IMR-90 (cell line): ENCODE results near the gene SURF2. TPM values are rescaled to one million over a fixed set of nuclear protein-coding genes. Genes with fewer than 3 reads are reported as not detected.

Experiments used
- ATAC-seq: fragments of 200-7000 bp; cut with Tn5 transposase; 2 replicates; pipeline ENCODE4 v1.9.1; 2020; ENCODE audit warnings: low read depth, mild to moderate bottlenecking, moderate library complexity
- BruUV-seq: library from RNA; stranded (reverse); fragments of 400-500 nt; replicated peaks from 2 replicates; lab custom pipeline; 2021; lab: Mats Ljungman, UMichigan
- CTCF ChIA-PET: fragments of 300-600 bp; formaldehyde crosslinking; extraction: SDS; loops from one replicate; lab custom pipeline; 2021; ENCODE audit warnings: antibody characterized with exemption; lab: Yijun Ruan, JAX
- POLR2A ChIA-PET: fragments of 300-600 bp; sonication (Branson Sonifier 250); formaldehyde crosslinking; loops from one replicate; lab custom pipeline; 2022; ENCODE audit warnings: antibody characterized with exemption; ENCODE audit not compliant: unreplicated experiment; lab: Charles Lee
- DNase-seq: peaks from one replicate; pipeline ENCODE4 v3.0.0; 2013
- H2AFZ ChIP-seq: replicated peaks from 2 replicates; pipeline ENCODE3; 2013; ENCODE audit warnings: low read length, mild to moderate bottlenecking; ENCODE audit not compliant: poor library complexity
- H2AK5ac ChIP-seq: 2 replicates; pipeline ENCODE4 v1.6.1; 2013; ENCODE audit warnings: low read depth, low read length, inconsistent platforms
- H2AK9ac ChIP-seq: replicated peaks from 2 replicates; pipeline ENCODE3; 2013; ENCODE audit warnings: mild to moderate bottlenecking, low read depth, low read length, moderate library complexity; ENCODE audit not compliant: poor library complexity
- H2BK120ac ChIP-seq: 2 replicates; pipeline ENCODE4 v1.6.1; 2013; ENCODE audit warnings: low read depth, low read length, inconsistent platforms
- H2BK15ac ChIP-seq: 3 replicates; pipeline ENCODE4 v1.6.1; 2013; ENCODE audit warnings: low read depth, low read length, inconsistent platforms
- H2BK20ac ChIP-seq: 2 replicates; pipeline ENCODE4 v1.6.1; 2013; ENCODE audit warnings: low read depth, mild to moderate bottlenecking, inconsistent platforms, low read length, moderate library complexity
- H2BK5ac ChIP-seq: 2 replicates; pipeline ENCODE4 v1.6.1; 2013; ENCODE audit warnings: mild to moderate bottlenecking, low read depth, low read length, inconsistent platforms; ENCODE audit not compliant: poor library complexity, severe bottlenecking
- H3K14ac ChIP-seq: replicated peaks from 2 replicates; pipeline ENCODE4 v1.6.1; 2013; ENCODE audit warnings: low read depth, low read length, inconsistent platforms
- H3K18ac ChIP-seq: 2 replicates; pipeline ENCODE4 v1.6.1; 2013; ENCODE audit warnings: low read depth, low read length, control low read depth
- H3K23ac ChIP-seq: 2 replicates; pipeline ENCODE4 v1.6.1; 2013; ENCODE audit warnings: low read depth, low read length, inconsistent platforms
- H3K27ac ChIP-seq: 2 replicates; pipeline ENCODE4 v1.5.1; 2013; ENCODE audit warnings: mild to moderate bottlenecking, control low read depth, low read length; ENCODE audit not compliant: insufficient read depth
- H3K27me3 ChIP-seq: 2 replicates; pipeline ENCODE4 v1.6.1; 2013; ENCODE audit warnings: low read length; ENCODE audit not compliant: control insufficient read depth, insufficient read depth
- H3K36me3 ChIP-seq: 2 replicates; pipeline ENCODE4 v1.6.1; 2013; ENCODE audit warnings: low read length, mixed read lengths; ENCODE audit not compliant: control insufficient read depth, insufficient read depth
- H3K4ac ChIP-seq: 2 replicates; pipeline ENCODE4 v1.6.1; 2013; ENCODE audit warnings: low read depth, low read length, inconsistent platforms
- H3K4me1 ChIP-seq: 2 replicates; pipeline ENCODE4 v1.6.1; 2013; ENCODE audit warnings: low read length, mixed read lengths; ENCODE audit not compliant: control insufficient read depth, insufficient read depth
- H3K4me2 ChIP-seq: 2 replicates; pipeline ENCODE4 v1.6.1; 2013; ENCODE audit warnings: low read depth, mild to moderate bottlenecking, control low read depth, low read length, moderate library complexity
- H3K4me3 ChIP-seq: 2 replicates; pipeline ENCODE4 v1.5.1; 2013; ENCODE audit warnings: low read depth, mild to moderate bottlenecking, control low read depth, low read length, moderate library complexity; ENCODE audit not compliant: insufficient read depth
- H3K56ac ChIP-seq: 2 replicates; pipeline ENCODE4 v1.6.1; 2013; ENCODE audit warnings: low read length, inconsistent platforms; ENCODE audit not compliant: insufficient read depth; ENCODE audit errors: extremely low read depth
- H3K79me1 ChIP-seq, 2 experiments: 2 replicates each; pipeline ENCODE4 v1.6.1; 2013; ENCODE audit warnings: low read length in 2 of 2, inconsistent platforms in 1 of 2, low read depth in 1 of 2
- H3K9ac ChIP-seq: 2 replicates; pipeline ENCODE4 v1.6.1; 2013; ENCODE audit warnings: low read depth, low read length, control low read depth
- H3K9me1 ChIP-seq: 2 replicates; pipeline ENCODE4 v1.6.1; 2013; ENCODE audit warnings: low read length, inconsistent platforms; ENCODE audit not compliant: insufficient read depth
- H3K9me3 ChIP-seq: 2 replicates; pipeline ENCODE4 v1.6.1; 2013; ENCODE audit warnings: low read length; ENCODE audit not compliant: control insufficient read depth, insufficient read depth
- H4K20me1 ChIP-seq: 2 replicates; pipeline ENCODE4 v1.6.1; 2013; ENCODE audit warnings: low read length, inconsistent platforms; ENCODE audit not compliant: insufficient read depth
- H4K5ac ChIP-seq: 2 replicates; pipeline ENCODE4 v1.6.1; 2013; ENCODE audit warnings: mild to moderate bottlenecking, low read depth, low read length, control low read depth
- H4K8ac ChIP-seq, 2 experiments: 2 replicates each; pipeline ENCODE4 v1.6.1; 2013; ENCODE audit warnings: low read depth in 2 of 2, low read length in 2 of 2, control low read depth in 1 of 2, inconsistent platforms in 1 of 2
- H4K91ac ChIP-seq: 2 replicates; pipeline ENCODE4 v1.6.1; 2013; ENCODE audit warnings: low read depth, low read length, inconsistent platforms; ENCODE audit not compliant: insufficient read depth
- BHLHE40 ChIP-seq: fragments of 150-350 bp; IDR thresholded peaks from 2 replicates; pipeline ENCODE4 v1.6.1; 2016; ENCODE audit warnings: mild to moderate bottlenecking, low read depth, low read length
- CEBPB ChIP-seq: IDR thresholded peaks from 2 replicates; pipeline ENCODE4 v1.6.1; 2012; ENCODE audit warnings: low read depth, low read length, improper control_type of control experiment
- CHD1 ChIP-seq: IDR thresholded peaks from 2 replicates; pipeline ENCODE4 v1.6.1; 2012; ENCODE audit warnings: low read depth, low read length, improper control_type of control experiment
- ELK1 ChIP-seq: fragments of 150-350 bp; IDR thresholded peaks from 2 replicates; pipeline ENCODE4 v1.6.1; 2016; ENCODE audit warnings: low read depth, mild to moderate bottlenecking, low read length, moderate library complexity, borderline replicate concordance
- FOS ChIP-seq: fragments of 150-350 bp; IDR thresholded peaks from 2 replicates; pipeline ENCODE4 v1.6.1; 2016; ENCODE audit warnings: low read depth, low read length
- MAZ ChIP-seq: IDR thresholded peaks from 2 replicates; pipeline ENCODE4 v1.6.1; 2012; ENCODE audit warnings: low read depth, mild to moderate bottlenecking, low read length, improper control_type of control experiment, moderate library complexity, borderline replicate concordance
- MXI1 ChIP-seq: IDR thresholded peaks from 2 replicates; pipeline ENCODE4 v1.6.1; 2012; ENCODE audit warnings: low read depth, mild to moderate bottlenecking, low read length, moderate library complexity, borderline replicate concordance
- NFE2L2 ChIP-seq: fragments of 150-350 bp; IDR thresholded peaks from 2 replicates; pipeline ENCODE4 v1.6.1; 2016; ENCODE audit warnings: low read depth, mild to moderate bottlenecking, low read length
- POLR2A ChIP-seq: IDR thresholded peaks from 2 replicates; pipeline ENCODE4 v1.6.1; 2012; ENCODE audit warnings: mild to moderate bottlenecking, low read depth, low read length
- RAD21 ChIP-seq: IDR thresholded peaks from 2 replicates; pipeline ENCODE4 v1.6.1; 2012; ENCODE audit warnings: low read length, improper control_type of control experiment
- RFX5 ChIP-seq: IDR thresholded peaks from 2 replicates; pipeline ENCODE4 v1.8.0; 2012; ENCODE audit warnings: low read depth, mild to moderate bottlenecking, low read length, moderate library complexity
- SMC3 ChIP-seq: fragments of 150-350 bp; IDR thresholded peaks from 2 replicates; pipeline ENCODE4 v1.6.1; 2016; ENCODE audit warnings: low read depth, mild to moderate bottlenecking, antibody characterized with exemption, low read length, moderate library complexity
- WGBS, 2 experiments: methylation state at CpG; one replicate each; pipeline versions ENCODE4 v1.1.5 to v1.1.7; 2013; ENCODE audit warnings: missing lambda C conversion rate in 2 of 2; ENCODE audit not compliant: insufficient read length in 1 of 2; ENCODE audit errors: extremely low coverage in 2 of 2; 5-methylcytosine and 5-hydroxymethylcytosine counted together
- dilution Hi-C: fragments of 300-500 bp; cut with HindIII; formaldehyde crosslinking; loops from one replicate; pipeline ENCODE4 v1.14.3; 2018; ENCODE audit warnings: low sequenced_read_pairs; ENCODE audit not compliant: unreplicated experiment
- in situ Hi-C: fragments of 300-500 bp; cut with MboI; formaldehyde crosslinking; loops from 3 replicates; pipeline ENCODE4 v1.14.3; 2019; ENCODE audit warnings: low sequenced_read_pairs, inconsistent platforms, mixed read lengths
- intact Hi-C: fragments of 100-400 bp; cut with micrococcal nuclease; formaldehyde crosslinking; loops from 2 replicates; pipeline ENCODE4 v1.10.0; 2022
- polyA plus RNA-seq, 3 experiments: library from polyadenylated mRNA; depleted of rRNA; stranded (reverse); fragments of >200 nt; gene quantifications; 2 replicates each; pipeline ENCODE4 v1.2.3, GENCODE V29; 2012; ENCODE audit warnings: low replicate concordance in 1 of 3
- total RNA-seq: library from RNA; depleted of rRNA; stranded (reverse); fragments of >200 nt; gene quantifications from 2 replicates; pipeline ENCODE4 v1.2.3, GENCODE V29; 2012
- TF ChIP-seq, protein P1 (sequence below): conservative IDR thresholded peaks from 2 replicates; pipeline ENCODE4 v1.5.1; 2012; ENCODE audit warnings: mild to moderate bottlenecking, low read depth, low read length, improper control_type of control experiment

SURF2 gene
- total and polyA plus RNA-seq, 2 of the 4 experiments (the other 2 are of a cell fraction) = 9.9 to 16.3 TPM

DNA sequence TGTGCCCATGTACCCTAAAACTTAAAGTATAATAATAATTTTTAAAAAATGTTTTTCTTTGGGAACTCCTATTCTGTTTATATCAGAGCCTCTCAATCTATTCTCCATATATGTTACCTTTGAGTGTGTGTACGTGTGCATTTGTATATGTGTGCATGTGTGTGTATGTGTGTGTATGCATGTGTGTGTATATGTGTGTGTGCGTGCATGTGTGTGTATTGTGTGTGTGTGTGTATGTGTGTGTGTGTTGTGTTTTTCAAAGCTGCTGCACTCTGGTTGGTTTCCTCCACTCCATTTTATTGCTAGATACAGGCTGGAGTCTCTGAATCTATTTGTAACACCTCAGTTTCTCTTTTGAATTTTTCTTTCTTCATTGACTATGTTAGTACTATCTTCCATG lies 40.4 kb upstream of the SURF2 start:
- TF ChIP-seq FOS (no peak), ELK1 (no peak), MAZ (no peak), POLR2A (no peak), BHLHE40 (no peak), CEBPB (no peak), NFE2L2 (no peak), CHD1 (no peak), MXI1 (no peak), SMC3 (no peak), RFX5 (no peak), RAD21 (no peak)
- TF ChIP-seq, protein P1, sequence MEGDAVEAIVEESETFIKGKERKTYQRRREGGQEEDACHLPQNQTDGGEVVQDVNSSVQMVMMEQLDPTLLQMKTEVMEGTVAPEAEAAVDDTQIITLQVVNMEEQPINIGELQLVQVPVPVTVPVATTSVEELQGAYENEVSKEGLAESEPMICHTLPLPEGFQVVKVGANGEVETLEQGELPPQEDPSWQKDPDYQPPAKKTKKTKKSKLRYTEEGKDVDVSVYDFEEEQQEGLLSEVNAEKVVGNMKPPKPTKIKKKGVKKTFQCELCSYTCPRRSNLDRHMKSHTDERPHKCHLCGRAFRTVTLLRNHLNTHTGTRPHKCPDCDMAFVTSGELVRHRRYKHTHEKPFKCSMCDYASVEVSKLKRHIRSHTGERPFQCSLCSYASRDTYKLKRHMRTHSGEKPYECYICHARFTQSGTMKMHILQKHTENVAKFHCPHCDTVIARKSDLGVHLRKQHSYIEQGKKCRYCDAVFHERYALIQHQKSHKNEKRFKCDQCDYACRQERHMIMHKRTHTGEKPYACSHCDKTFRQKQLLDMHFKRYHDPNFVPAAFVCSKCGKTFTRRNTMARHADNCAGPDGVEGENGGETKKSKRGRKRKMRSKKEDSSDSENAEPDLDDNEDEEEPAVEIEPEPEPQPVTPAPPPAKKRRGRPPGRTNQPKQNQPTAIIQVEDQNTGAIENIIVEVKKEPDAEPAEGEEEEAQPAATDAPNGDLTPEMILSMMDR = no peak
- Histone ChIP-seq H2BK15ac (no peak overlapping the region), H3K14ac (no peak overlapping the region), H3K56ac (no peak overlapping the region), H3K9me3 (no peaks in the 10 kb centered on the region), H2BK120ac (no peak overlapping the region), H4K20me1 (no peaks in the 10 kb centered on the region), H3K9me1 (no peaks in the 10 kb centered on the region), H2AK9ac (no peak overlapping the region), H4K91ac (no peak overlapping the region), H3K27ac (no peak overlapping the region), H3K18ac (no peak overlapping the region), H3K23ac (no peak overlapping the region), H3K79me1 (no peaks in the 10 kb centered on the region), H3K27me3 (peaks cover 8% of the 10 kb centered on the region), H3K4me2 (no peak overlapping the region), H2BK20ac (no peak overlapping the region), H4K5ac (no peak overlapping the region), H2AK5ac (no peak overlapping the region), H3K9ac (no peak overlapping the region), H3K4me3 (no peak overlapping the region), H3K4ac (no peak overlapping the region), H4K8ac (no peak overlapping the region), H2AFZ (no peak overlapping the region), H2BK5ac (no peak overlapping the region), H3K36me3 (no peaks in the 10 kb centered on the region), H3K4me1 (no peaks in the 10 kb centered on the region)
- intact Hi-C loops (no loop called here), dilution Hi-C loops (no loop called here), in situ Hi-C loops (no loop called here)
- no TSS peak for BruUV-seq
- no CpG with 5 or more reads among the region's 2 CpGs for WGBS, 2 experiments
- no peak for DNase-seq
- no peak for ATAC-seq
- POLR2A ChIA-PET = no interaction called here
- CTCF ChIA-PET = no interaction called here
